ENCODE results near the gene PTBP3.

DNA sequence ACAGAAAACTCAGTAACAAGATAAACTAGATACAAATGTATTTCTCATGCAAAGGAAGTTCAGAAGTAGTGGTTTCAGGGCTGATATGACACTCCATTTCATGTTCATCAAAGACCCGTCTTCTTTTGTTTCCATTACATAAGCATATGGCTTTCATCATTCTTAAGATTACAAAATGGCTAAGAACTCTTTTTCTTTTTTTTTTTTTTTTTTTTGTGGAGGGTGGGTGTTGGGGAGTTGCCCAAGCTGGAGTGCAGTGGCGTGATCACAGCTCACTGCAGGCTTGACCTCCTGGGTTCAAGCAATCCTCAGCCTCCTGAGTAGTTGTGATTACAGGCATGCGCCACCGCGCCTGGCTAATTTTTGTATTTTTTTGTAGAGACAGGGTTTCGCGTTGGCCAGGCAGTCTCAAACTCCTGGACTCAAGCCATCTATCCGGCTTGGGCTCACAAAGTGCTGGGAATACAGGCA lies 22.0 kb upstream of the PTBP3 start:
- TF ChIP-seq, protein P1, sequence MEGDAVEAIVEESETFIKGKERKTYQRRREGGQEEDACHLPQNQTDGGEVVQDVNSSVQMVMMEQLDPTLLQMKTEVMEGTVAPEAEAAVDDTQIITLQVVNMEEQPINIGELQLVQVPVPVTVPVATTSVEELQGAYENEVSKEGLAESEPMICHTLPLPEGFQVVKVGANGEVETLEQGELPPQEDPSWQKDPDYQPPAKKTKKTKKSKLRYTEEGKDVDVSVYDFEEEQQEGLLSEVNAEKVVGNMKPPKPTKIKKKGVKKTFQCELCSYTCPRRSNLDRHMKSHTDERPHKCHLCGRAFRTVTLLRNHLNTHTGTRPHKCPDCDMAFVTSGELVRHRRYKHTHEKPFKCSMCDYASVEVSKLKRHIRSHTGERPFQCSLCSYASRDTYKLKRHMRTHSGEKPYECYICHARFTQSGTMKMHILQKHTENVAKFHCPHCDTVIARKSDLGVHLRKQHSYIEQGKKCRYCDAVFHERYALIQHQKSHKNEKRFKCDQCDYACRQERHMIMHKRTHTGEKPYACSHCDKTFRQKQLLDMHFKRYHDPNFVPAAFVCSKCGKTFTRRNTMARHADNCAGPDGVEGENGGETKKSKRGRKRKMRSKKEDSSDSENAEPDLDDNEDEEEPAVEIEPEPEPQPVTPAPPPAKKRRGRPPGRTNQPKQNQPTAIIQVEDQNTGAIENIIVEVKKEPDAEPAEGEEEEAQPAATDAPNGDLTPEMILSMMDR (CRISPR knock-in tag; IDR thresholded peaks at IDR 0.05): no peak
- TF ChIP-seq EHMT2 (IDR thresholded peaks at IDR 0.05; ENCODE audit: borderline replicate concordance, low read depth, low read length): no peak
- TF ChIP-seq GLI4 (CRISPR knock-in tag; IDR thresholded peaks at IDR 0.05; ENCODE audit: borderline replicate concordance): no peak
- TF ChIP-seq KLF9 (CRISPR knock-in tag; IDR thresholded peaks at IDR 0.05; ENCODE audit: low read depth): no peak
